Fibroblast of skin of left quadriceps (primary cell): ENCODE results near the gene NAT9.
A peak's percentile ranks its signal among the peaks of the same experiment; 100 is the strongest.

Source experiments
- DNase-seq, 2 experiments: peaks; one replicate each; pipeline ENCODE4 v3.0.0-alpha.2; 2013; ENCODE audit warnings: low read depth in 2 of 2

Gene NAT9

DNA sequence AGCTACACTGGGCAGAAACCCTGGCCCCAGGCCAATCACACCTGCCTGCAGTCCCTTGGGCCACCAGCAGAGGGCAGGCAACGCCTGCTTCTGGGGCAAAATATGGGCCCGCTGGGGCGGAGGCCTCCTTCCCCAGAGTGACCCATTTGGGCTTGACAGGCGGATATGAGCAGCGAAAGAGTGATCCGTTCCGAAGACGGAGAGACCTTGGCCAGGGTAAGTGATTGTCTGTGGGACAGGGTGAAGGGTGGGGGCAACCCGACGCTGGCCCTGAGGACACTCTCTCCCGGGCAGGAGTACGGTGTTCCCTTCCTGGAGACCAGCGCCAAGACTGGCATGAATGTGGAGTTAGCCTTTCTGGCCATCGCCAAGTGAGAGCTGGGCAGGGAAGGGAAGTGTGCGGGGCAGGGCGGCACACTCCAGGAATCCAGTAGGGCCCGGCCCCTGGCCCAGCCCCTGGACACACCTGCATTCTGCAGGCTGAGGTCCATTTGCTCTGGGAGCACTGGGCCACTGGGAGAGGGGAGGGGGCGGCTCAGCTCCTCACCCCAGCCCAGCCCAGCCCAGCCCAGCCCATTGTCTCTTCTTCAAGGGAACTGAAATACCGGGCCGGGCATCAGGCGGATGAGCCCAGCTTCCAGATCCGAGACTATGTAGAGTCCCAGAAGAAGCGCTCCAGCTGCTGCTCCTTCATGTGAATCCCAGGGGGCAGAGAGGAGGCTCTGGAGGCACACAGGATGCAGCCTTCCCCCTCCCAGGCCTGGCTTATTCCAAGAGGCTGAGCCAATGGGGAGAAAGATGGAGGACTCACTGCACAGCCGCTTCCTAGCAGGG is 31.2 kb downstream of the NAT9 start:
- DNase-seq = peak; percentile 8 to 13

- DNase-seq = no peak
These were observed 31.8 kb downstream of the NAT9 start for GRCh38 chr17:74744349-74744713.

GRCh38 chr17:74743755-74744154 is 32.4 kb downstream of the NAT9 start:
- no peak for DNase-seq

GRCh38 chr17:74742978-74743545 is 33.1 kb downstream of the NAT9 start:
- DNase-seq = no peak

DNA sequence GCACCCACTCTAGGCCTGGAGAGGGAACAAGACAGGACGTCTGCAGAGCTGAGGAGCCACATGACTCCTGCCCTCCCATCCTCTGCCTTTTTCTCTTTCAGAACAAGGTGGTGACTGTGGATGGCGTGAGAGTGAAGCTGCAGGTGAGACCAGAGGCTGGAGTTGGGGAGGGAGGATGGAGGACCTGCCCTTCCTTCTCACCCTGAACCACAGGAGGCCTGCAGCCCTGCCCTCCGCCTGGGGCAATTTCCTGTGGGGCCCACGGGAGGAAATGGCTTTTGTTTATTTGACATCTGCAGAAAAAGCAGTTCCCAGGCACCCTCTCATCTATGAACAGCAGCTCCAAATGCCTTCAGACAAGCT is 34.0 kb downstream of the NAT9 start:
- no peak for DNase-seq

GRCh38 chr17:74740641-74741387 is 35.3 kb downstream of the NAT9 start:
- DNase-seq = no peak

DNA sequence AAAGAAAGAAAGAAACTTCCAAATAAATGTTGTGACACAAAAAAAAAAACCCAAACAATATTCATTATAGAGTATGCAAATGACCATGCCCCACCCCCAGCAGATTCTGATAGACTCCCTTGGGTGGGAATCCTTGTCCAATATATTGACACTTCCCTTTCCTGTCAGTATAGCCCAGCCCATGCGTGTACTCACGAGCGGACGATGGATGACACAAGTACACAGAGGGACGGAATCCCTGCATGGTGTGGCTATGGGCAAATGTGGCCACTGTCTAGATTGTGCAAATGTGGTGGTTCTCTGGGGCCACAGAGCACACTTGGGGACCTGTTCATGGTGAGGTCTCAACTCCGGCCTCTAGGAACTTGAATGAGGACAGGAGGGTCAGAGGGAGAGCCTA is 36.0 kb downstream of the NAT9 start:
- no peak for DNase-seq

DNA sequence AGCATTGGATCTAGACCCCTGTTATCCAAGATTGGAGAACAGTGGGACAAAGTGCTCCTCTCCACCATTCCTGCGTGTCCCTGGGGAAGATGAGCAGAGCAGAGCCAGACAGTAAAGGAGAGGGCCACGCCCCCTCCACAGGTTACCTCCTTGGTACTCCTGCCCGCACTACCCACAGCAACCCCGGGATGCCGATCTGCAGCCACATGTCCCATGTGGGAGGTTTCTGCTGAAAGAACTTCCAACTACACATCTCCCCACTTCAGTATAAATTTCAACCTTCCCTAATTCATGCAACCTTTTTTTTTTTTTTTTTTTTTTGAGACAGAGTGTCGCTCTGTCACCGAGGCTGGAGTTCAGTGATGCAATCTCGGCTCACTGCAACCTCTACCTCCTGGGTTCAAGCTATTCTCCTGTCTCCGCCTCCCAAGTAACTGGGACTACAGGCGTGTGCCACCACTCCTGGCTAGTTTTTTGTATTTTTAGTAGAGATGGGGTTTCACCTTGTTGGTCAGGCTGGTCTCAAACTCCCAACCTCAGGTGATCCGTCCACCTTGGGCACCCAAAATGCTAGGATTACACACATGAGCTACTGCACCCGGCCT is 36.8 kb downstream of the NAT9 start:
- DNase-seq = no peak

- no peak for DNase-seq
These were observed 37.8 kb downstream of the NAT9 start for GRCh38 chr17:74738051-74738996.

DNA sequence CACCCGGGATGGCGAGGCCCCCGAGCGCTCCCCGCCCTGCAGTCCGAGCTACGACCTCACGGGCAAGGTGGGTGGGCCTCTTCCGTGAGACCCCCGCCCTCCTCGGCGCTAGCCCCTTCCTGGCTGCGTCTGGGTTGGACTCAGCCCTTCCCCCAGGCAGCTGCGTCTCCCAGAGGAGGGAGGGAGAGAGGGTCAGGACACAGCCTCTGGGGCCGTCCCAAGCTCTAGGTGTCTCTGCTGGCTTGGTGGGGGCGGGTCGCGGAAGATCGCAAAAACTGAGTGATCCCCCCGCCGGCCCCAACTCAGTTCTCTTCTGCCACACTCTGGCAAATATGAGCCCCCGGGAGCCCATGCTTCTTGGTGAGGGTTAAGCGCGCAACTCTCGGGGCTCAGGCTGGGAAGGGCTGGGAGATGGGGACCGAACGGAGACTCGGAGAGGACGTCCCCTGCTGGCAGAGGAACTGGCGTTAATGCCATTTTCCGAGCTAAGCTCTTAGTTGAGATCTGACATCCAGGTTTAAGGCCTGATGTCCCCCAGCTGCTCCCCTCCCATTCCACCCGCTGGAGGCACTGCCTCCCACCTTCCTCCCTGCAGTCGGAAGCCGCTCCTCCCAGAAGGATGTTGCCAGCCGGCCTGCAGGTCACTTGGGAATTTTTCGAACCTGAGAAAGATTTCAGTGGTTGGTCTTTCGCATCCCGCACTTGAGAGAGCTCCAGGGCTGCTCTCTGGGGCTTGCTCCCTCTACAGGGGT is 38.7 kb downstream of the NAT9 start:
- no peak for DNase-seq

GRCh38 chr17:74736513-74737298 is 39.4 kb downstream of the NAT9 start, which contains the start of gene RAB37:
Gene RAB37, plus strand, starts transcription at chr17:74737256. Its CDS starts 17 bp downstream, at chr17:74737273.
- no peak for DNase-seq

GRCh38 chr17:74734256-74734655 is 41.9 kb downstream of the NAT9 start:
- no peak for DNase-seq

- DNase-seq = no peak
These were observed 42.6 kb downstream of the NAT9 start for GRCh38 chr17:74733365-74734122.

GRCh38 chr17:74732042-74732867 is 43.9 kb downstream of the NAT9 start:
- no peak for DNase-seq

- DNase-seq = no peak
These were observed 44.9 kb downstream of the NAT9 start for GRCh38 chr17:74731347-74731605.

DNA sequence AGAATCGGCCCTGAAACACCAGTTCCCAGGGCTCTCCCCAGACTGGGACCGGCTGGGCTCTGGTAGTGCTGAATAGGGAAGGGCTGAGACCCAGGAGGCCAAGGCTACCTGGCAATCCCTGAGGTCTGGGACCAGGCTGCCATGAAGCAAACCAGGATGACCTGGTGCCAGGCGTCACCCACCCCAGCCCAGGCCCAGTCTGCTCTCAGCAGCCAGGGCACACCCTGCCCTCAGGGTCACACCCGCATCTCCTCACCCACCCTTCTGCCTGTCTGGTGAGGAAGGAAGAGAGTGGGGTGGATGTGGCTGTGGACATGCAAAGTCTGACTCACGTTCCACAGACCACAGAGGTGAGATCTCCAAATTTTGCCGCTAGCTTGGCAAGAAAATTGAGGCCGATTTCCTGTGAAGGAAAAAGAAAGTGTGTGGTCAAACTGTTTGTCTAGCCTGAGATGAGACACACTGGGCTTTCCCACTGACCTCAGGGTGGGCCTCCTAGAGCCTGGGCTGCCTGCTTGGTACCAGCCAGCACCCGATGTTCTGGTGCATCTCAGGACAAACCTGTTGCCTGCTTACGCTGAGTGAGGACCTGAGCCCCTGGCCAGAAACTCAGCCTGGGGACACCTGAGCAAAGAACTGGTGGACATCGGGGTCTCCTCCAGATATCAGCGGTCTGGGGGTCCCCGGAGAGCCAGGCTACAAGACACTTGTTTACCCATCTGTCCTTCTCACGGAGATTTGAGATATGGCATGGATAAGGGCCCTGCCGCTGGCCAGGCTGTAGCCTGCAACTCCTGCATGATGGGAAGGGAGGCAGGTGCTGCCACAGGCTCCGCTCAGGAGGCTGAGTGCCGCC is 45.4 kb downstream of the NAT9 start:
- DNase-seq = no peak

- no peak for DNase-seq
These were observed 46.3 kb downstream of the NAT9 start for GRCh38 chr17:74729866-74730265.
